SKM-1 treated with dmso at 0.1 percent for 144 hours (cell line): ENCODE measurements around the gene PPM1A.
"Not testable (repeated sequence)": the region's sequence is repeated elsewhere in the genome, so short reads cannot be mapped to it uniquely, and the experiment has no call there.

Source experiments
- DNase-seq: peaks from one replicate; lab custom pipeline; 2025; ENCODE audit not compliant: unreplicated experiment; lab: John Stamatoyannopoulos, UW

PPM1A gene

DNA sequence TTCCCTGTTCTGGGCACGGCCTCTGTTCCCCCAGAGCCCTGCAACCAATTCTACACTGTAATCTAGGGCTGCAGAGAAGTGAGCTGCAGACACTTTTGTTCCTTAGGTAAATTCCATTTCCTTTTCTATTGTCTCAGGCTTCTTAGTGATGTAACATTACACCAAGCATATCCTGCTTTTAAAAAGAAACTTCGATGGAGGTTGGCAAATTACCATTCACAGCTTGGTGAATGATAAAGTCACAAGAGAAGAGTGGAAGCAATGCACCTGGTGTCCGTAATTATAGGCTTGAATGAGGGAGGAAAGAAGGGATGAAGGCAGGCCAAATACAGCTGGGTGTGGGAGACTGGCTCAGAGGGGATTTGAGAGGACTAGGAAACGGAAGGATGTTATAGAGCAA is 68.6 kb downstream of the PPM1A start:
- DNase-seq = no peak

DNA sequence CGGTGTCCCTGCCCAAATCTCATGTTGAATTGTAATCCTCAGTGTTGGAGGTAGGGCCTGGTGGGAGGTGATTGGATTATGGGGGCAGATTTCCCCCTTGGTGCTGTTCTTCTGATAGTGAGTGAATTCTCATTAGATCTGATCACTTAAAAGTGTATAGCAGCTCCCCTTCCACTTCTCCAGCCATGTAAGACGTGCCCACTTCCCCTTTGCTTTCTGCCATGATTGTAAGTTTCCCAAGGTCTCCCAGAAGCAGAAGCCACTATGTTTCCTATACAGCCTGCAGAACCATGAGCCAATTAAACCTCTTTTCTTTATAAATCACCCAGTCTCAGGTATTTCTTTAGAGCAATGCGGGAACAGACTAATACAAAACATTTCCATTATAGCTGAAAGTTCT is 71.8 kb downstream of the PPM1A start:
- not testable (repeated sequence) for DNase-seq

GRCh38 chr14:60323199-60323896 is 74.3 kb downstream of the PPM1A start:
- DNase-seq = no peak

DNA sequence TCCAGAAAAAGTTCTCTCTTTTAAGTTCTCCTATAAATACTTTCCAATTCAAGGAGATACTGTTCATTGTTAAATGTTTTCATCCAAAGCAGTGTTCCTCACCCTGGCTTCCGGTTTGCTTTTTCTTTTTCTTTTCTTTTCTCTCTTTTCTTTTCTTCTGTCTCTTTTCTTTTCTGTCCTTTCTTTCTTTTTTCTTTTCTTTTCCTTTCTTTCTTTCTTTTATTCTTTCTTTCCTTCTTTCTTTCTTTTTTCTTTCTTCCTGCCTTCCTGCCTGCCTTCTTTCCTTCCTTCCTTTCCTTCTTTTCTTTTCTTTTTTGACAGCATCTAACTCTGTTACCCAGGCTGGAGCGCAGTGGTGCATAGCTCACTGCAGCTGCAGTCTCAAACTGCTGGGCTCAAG is 75.8 kb downstream of the PPM1A start:
- no peak for DNase-seq

DNA sequence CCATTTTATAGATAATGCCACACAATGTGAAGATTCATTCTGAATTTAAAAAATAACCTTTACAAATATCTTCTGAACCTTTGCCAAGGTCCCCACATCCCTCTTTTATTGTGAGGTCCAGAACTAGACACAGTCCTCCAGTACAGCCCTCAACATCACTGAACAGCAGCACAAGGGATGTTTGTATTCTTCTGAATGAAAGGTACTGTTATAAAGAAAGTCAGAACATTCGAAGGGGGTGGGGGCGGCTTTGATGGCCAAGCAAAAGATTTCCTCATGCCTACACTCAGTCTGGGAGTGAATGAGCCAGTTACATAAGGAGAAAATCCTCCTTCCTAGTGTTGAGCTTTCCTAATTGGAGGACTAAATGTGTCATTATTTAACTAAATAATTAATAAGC is 77.3 kb downstream of the PPM1A start:
- DNase-seq = no peak

DNA sequence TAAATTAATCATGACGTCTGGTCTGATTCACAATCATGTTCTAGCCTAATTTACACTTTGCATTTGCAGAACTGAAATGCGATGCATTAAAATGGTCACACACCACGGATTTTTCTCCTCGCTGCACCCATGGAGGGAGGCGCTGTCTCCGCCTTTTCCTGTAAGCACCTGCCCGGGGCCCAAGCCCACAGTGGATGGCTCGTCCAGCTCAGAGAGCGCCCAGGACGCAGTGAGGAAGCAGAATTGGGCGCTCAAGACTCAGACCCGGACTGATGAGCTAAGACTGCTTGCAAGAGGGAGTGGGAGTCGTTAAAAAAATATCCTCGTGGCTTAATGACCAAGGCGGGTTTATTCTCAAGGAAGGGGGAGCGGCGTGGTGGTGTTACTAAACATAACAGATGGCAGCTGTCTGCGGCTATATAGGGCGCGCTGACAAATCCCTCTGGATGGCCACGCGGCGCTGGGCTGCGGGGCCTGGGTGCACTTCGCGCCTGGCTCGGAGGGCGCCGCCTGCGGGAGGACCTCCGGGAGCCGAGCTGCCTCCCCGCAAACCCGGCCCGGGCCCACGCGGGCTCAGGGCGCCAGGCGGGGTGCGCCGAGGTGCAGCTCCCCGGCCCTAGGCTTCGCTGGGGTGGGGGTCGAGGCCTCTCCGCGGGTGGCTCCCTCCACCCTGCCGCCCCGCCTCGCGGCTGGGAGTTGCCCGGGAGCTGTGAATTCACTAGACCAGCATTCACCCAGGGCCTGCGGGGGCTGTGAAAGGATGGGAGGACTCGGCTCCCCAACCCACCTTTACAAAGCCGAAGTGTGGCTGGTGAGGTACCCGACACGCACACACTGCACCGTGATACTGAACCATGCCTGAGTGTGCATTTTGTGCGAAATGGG is 78.7 kb downstream of the PPM1A start:
- no peak for DNase-seq

DNA sequence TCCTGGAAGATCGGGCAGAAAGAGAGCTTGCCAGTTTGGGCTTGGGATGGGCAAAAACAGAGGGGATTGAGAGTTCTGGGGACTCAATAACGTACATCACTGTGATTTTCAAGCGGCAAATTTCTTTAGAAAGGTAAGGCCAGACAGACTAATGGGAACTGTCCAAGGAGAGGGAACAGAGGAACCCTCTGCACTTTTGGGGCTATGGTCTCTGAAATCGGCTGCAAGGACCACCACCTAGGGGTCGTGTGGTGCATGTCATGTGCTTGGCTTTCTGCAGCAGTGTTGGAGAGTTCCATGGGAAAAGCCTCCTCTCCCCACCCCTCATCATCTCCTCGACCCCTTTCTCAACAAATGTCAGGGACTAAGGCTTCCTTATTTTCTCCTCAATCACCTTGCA is 79.6 kb downstream of the PPM1A start:
- DNase-seq = no peak

DNA sequence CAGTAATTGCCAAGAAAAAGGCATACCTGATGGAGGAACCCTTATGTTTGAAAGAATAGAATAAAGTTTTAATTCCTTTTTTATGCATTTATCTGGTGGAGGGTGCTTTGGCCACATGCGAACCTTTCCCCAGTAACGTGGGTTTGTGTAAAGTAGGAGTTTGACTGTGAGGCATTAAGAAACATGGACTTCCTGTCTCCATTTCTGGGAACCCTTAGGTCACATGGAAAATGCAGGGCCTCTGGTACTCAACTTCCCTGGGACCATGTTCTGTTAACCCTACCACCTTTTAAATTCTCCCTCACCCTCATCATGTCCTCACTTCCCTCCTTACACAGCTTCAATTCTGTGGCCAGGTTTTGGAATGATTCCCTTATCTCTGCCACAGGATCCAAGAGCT is 80.3 kb downstream of the PPM1A start:
- DNase-seq = no peak

GRCh38 chr14:60331201-60332045 is 82.4 kb downstream of the PPM1A start:
- DNase-seq = peak; percentile 41

DNA sequence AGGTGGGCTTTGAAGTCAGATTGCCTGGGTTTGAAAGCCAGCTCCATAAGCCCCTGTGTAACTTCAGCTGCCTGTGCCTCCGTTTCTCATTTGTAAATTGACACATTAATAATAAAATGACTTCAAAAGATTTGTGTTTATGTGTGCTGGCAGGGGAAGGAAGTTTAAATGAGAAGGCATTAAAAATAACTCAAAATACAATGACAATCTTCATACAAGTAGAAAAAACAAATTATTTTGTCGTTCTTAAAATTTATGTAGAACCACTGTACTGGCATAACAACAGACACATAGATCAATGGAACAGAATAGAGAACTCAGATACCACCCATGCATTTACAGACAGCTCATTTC is 83.0 kb downstream of the PPM1A start:
- no peak for DNase-seq

GRCh38 chr14:60332869-60333268 is 83.8 kb downstream of the PPM1A start:
- DNase-seq = no peak

DNA sequence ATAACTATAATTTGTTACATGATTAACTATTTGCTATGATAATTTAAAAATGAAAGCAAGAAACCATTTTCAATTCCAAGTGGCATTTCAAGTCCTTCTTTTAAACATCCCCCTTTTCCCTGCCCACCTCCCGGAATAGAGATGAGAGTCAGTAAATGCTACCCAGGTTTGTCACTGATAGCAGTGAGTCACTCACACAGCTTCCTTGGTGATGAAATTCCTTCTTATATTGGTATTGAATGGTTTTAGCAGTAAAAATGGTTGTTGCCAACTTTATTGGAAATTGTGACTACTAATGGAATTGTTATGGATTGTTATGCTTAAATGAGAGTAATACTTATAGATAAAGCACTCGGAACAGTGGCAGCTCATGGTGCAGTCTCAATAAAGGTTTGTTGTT is 90.5 kb downstream of the PPM1A start:
- no peak for DNase-seq

- no peak for DNase-seq
These were observed 94.6 kb downstream of the PPM1A start for GRCh38 chr14:60343571-60344071.

GRCh38 chr14:60344751-60345150 is 95.7 kb downstream of the PPM1A start:
- DNase-seq = no peak

- DNase-seq = no peak
These were observed 97.7 kb downstream of the PPM1A start for GRCh38 chr14:60346706-60347105.

- DNase-seq = no peak
These were observed 99.2 kb downstream of the PPM1A start for GRCh38 chr14:60348211-60348610.
